Activated CD4-positive, alpha-beta T cell treated with anti-CD3 and anti-CD28 coated beads, Interleukin-2, amount 50 U/mL, for 48 hours (primary cell): ENCODE measurements around the gene TLE1.

Source experiments
- DNase-seq, 2 experiments: peaks; one replicate each; pipeline ENCODE4 v3.0.0-alpha.2; 2020

The TLE1 gene

GRCh38 chr9:81570083-81570482, 119.3 kb downstream of the TLE1 start:
- DNase-seq, result no peak

GRCh38 chr9:81566074-81566698, 123.2 kb downstream of the TLE1 start:
- DNase-seq, result no peak

- DNase-seq, result no peak
Observed at GRCh38 chr9:81565609-81566008, 123.7 kb downstream of the TLE1 start.

GRCh38 chr9:81565144-81565543, 124.2 kb downstream of the TLE1 start:
- DNase-seq, result no peak

- DNase-seq, result no peak
Observed at GRCh38 chr9:81564632-81565031, 124.7 kb downstream of the TLE1 start.

GRCh38 chr9:81563739-81564138, 125.6 kb downstream of the TLE1 start:
- no peak for DNase-seq

GRCh38 chr9:81563020-81563407, 126.3 kb downstream of the TLE1 start:
- DNase-seq, result no peak

- DNase-seq, result no peak
Observed at GRCh38 chr9:81562231-81563019, 126.9 kb downstream of the TLE1 start.

GRCh38 chr9:81560851-81561732, 128.3 kb downstream of the TLE1 start:
- no peak for DNase-seq

GRCh38 chr9:81559709-81560108, 129.6 kb downstream of the TLE1 start:
- no peak for DNase-seq

GRCh38 chr9:81559197-81559596, 130.2 kb downstream of the TLE1 start:
- no peak for DNase-seq

- DNase-seq, result no peak
Observed at GRCh38 chr9:81558091-81558830, 131.1 kb downstream of the TLE1 start.

GRCh38 chr9:81557452-81558090, 131.8 kb downstream of the TLE1 start:
- no peak for DNase-seq

- DNase-seq, result no peak
Observed at GRCh38 chr9:81556923-81557322, 132.4 kb downstream of the TLE1 start.

- no peak for DNase-seq
Observed at GRCh38 chr9:81552581-81552991, 136.8 kb downstream of the TLE1 start.

- no peak for DNase-seq
Observed at GRCh38 chr9:81550207-81550583, 139.2 kb downstream of the TLE1 start.

GRCh38 chr9:81549500-81550206, 139.7 kb downstream of the TLE1 start:
- DNase-seq, result no peak

- no peak for DNase-seq
Observed at GRCh38 chr9:81548911-81549310, 140.4 kb downstream of the TLE1 start.

GRCh38 chr9:81546489-81546888, 142.9 kb downstream of the TLE1 start:
- DNase-seq, result no peak

- DNase-seq, result no peak
Observed at GRCh38 chr9:81543695-81544094, 145.7 kb downstream of the TLE1 start.

GRCh38 chr9:81542118-81542889, 147.0 kb downstream of the TLE1 start:
- DNase-seq, result no peak
